Progenitor cell of endocrine pancreas (in vitro differentiated cells): ENCODE results near the gene TMEM30B. TPM values are rescaled to one million over a fixed set of nuclear protein-coding genes. Genes with fewer than 3 reads are reported as not detected.
"Not testable (repeated sequence)": the region's sequence is repeated elsewhere in the genome, so short reads cannot be mapped to it uniquely, and the experiment has no call there.

Experiments
- DNase-seq: peaks from one replicate; pipeline ENCODE4 v3.0.0; 2021; ENCODE audit warnings: low spot score; ENCODE audit not compliant: unreplicated experiment
- H3K27ac Mint-ChIP-seq: 2 replicates; pipeline ENCODE4 v1.8.0; 2021; ENCODE audit warnings: mild to moderate bottlenecking, moderate library complexity, mixed read lengths
- H3K27me3 Mint-ChIP-seq: 2 replicates; pipeline ENCODE4 v1.8.0; 2021; ENCODE audit warnings: mixed read lengths
- H3K36me3 Mint-ChIP-seq: 2 replicates; pipeline ENCODE4 v1.8.0; 2022; ENCODE audit warnings: mixed read lengths; ENCODE audit not compliant: insufficient read depth
- H3K4me1 Mint-ChIP-seq: 2 replicates; pipeline ENCODE4 v1.8.0; 2021; ENCODE audit warnings: low read depth, mixed read lengths
- H3K4me3 Mint-ChIP-seq: 2 replicates; pipeline ENCODE4 v1.8.0; 2021; ENCODE audit warnings: low read depth, mild to moderate bottlenecking, moderate library complexity, mixed read lengths
- H3K9me3 Mint-ChIP-seq: 2 replicates; pipeline ENCODE4 v1.8.0; 2021; ENCODE audit warnings: low read depth, mixed read lengths
- CTCF ChIP-seq: fragments of 200-600 bp; sonication (generic); IDR thresholded peaks from one replicate; pipeline ENCODE4 v1.5.0; 2021; ENCODE audit warnings: antibody characterized with exemption, mild to moderate bottlenecking; ENCODE audit not compliant: unreplicated experiment
- total RNA-seq: library from RNA; stranded (reverse); gene quantifications from 2 replicates; pipeline ENCODE4 v1.2.1, GENCODE V29; 2021

TMEM30B gene
- total RNA-seq, 1 donor from 2014 or later = 28.1 TPM

DNA sequence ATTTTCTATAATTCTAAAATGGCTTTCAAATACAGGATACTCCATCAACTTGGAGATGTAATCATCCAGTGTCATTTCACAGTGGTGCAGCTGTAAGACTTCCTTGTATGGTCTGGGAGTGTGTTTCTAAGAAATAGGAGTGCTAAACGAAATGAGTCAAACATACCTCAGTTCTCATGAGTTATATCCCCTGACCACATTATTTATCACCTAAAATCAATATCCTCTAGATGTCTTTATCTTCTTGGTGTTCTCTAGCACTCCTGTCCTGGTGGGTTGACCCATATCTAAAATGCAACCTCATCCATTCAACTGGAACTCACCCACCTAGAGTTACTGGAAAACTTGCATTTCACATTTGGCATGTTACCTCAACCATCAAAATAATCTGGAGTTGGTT, 33.2 kb downstream of the TMEM30B start:
- no peaks in the 10 kb centered on the region for H3K36me3 Mint-ChIP-seq
- peaks cover 3% of the 10 kb centered on the region for H3K27me3 Mint-ChIP-seq
- H3K27ac Mint-ChIP-seq = no peak overlapping the region
- DNase-seq = no peak
- H3K4me1 Mint-ChIP-seq = peaks cover 6% of the 10 kb centered on the region
- H3K4me3 Mint-ChIP-seq = no peak overlapping the region
- H3K9me3 Mint-ChIP-seq = no peaks in the 10 kb centered on the region
- no peak for TF ChIP-seq CTCF

GRCh38 chr14:61246721-61247120, 34.4 kb downstream of the TMEM30B start:
- Mint-ChIP-seq H3K4me1 (no peaks in the 10 kb centered on the region), H3K27ac (no peak overlapping the region), H3K36me3 (no peaks in the 10 kb centered on the region), H3K9me3 (peaks cover 1% of the 10 kb centered on the region), H3K27me3 (no peaks in the 10 kb centered on the region), H3K4me3 (no peak overlapping the region)
- no peak for DNase-seq
- TF ChIP-seq CTCF = no peak

DNA sequence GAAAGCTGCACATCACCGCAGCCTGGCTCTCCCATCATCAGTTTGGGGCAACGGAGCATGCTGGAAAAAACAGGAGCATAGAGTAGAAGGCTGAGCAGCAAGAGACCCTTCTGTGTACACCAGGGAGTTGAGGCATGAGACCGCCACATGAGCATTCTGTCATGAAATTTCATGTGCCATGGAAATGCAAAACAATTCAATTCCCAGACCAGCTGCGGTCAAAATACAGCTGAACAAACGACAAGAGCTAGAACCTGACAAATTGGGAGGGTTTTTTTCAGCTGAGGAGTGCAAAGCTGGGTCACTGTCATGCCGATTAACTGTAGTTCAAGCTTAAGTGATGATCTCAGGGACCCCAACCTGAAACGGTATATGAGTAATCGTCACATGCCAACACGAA, 37.1 kb downstream of the TMEM30B start:
- no peak for TF ChIP-seq CTCF
- Mint-ChIP-seq H3K4me1 (no peaks in the 10 kb centered on the region), H3K9me3 (peaks cover 13% of the 10 kb centered on the region), H3K4me3 (no peak overlapping the region), H3K36me3 (no peaks in the 10 kb centered on the region), H3K27ac (no peak overlapping the region), H3K27me3 (no peaks in the 10 kb centered on the region)
- DNase-seq = no peak

GRCh38 chr14:61240206-61240605, 40.9 kb downstream of the TMEM30B start:
- no peak overlapping the region for H3K27ac Mint-ChIP-seq
- H3K4me1 Mint-ChIP-seq = peaks cover 3% of the 10 kb centered on the region
- H3K4me3 Mint-ChIP-seq = no peak overlapping the region
- H3K27me3 Mint-ChIP-seq = no peaks in the 10 kb centered on the region
- no peak for TF ChIP-seq CTCF
- DNase-seq = no peak
- no peaks in the 10 kb centered on the region for H3K36me3 Mint-ChIP-seq
- H3K9me3 Mint-ChIP-seq = peaks cover 13% of the 10 kb centered on the region

DNA sequence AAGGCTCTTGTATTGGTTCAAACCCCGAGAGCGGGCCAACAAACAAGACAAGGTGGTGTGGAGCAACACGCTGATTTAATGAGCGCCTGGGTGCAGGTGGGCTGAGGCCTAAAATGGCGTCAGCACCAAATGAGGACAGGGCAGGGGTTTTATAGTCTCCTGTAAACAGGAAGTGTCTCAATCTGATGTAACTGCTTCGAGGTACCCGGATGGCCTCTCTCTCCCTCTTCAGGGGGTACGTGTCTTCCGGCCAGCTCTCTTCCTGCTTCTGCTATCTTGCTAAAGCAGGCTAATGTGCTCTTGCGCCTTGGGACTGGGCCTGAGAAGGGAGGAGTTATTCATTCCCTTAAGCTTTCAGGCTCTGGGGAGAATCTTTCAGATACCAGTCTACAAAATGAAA, 41.9 kb downstream of the TMEM30B start:
- DNase-seq, H3K27me3 Mint-ChIP-seq, H3K4me3 Mint-ChIP-seq, H3K36me3 Mint-ChIP-seq, H3K27ac Mint-ChIP-seq, H3K4me1 Mint-ChIP-seq: not testable (repeated sequence)
- H3K9me3 Mint-ChIP-seq = peaks cover 13% of the 10 kb centered on the region

DNA sequence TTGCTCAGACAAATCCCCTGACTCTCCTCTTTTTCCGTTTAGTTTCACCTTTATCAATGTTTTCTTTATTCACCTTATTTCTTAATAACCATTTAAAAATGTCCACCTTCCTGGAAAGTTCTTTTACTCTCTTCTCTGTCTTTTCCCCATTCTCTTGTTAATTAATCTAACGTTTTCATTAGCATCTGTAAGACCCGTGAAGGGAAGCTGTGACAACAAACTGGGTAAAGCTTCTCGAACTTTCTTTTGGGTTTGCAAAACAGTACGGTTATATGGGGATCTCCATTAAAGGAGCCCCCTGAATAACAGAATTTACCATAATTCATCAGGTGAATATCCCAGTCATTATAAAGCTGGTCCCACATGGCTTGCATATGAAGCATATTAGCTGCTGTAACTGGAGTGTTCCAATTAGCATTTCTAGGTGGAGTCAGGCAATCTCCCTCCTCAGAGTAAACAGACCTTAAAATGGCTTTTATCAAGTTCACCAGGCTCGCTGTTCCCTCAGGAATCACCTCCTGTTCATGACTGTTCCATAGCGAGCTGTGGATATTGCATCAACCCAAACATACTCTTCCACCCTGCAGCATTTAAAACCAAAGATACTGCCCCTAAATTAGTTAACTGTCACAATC, 42.4 kb downstream of the TMEM30B start:
- Mint-ChIP-seq H3K36me3 (no peaks in the 10 kb centered on the region), H3K9me3 (peaks cover 13% of the 10 kb centered on the region), H3K4me3 (no peak overlapping the region), H3K27ac (no peak overlapping the region), H3K27me3 (peaks cover 2% of the 10 kb centered on the region), H3K4me1 (peaks cover 3% of the 10 kb centered on the region)
- DNase-seq = no peak
- no peak for TF ChIP-seq CTCF
